Endometrium (tissue), 2 donors: ENCODE results near the gene CREB3.

Source experiments
- FAIRE-seq: peaks from 2 replicates; lab custom pipeline; 2012; peaks lifted over from hg19 to GRCh38; lab: Jason Lieb, UNC
- donor health status: control.
- donor health status: control.

Gene CREB3

DNA sequence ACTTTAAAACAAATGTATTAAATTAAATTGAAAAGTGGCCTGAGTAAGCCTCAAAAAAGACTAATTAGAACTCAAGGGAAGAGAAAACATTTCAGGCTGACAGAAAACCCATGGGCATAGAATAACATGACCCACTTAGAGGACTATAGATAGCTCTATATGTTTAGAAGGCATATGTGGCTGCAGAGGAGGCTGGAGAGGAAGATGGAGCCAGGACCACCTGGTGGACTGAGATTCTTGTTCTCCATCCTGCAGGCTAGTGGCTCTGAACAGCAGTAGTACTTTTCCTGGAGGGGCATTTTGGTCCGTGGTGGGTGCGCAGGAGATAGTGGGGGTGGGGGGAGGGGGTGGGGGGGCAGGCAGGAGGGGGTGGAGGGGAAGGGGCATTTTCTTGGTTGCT, 48.6 kb downstream of the CREB3 start:
- FAIRE-seq = no peak

DNA sequence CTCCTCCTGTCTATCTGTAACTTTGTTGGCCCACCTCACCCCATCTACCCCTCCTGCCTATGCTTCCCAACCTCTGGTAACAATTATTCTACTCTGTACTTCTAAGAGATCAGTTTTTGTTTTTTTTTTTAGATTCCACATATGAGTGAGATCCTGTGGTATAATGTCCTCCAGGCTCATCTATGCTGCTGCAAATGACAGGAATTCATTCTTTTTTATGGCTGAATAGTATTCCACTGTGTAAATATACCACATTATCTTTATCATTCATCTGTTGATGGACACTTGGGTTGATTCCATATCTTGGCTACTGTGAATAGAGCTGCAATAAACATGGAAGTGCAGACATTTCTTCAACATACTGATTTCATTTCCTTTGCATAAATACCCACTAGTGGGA, 51.0 kb downstream of the CREB3 start:
- no peak for FAIRE-seq
